Measurements from ENCODE around the gene ZNRF4.

The ZNRF4 gene

GRCh38 chr19:5458420-5458819 is 3.2 kb downstream of the ZNRF4 start:
- Histone ChIP-seq H3K27me3 (ENCODE audit: low read depth, low read length) (no peaks in the 10 kb centered on the region), H3K4me3 (ENCODE audit: low read depth in 1 of 2, low read length in 2 of 2) (no peak overlapping the region), H3K36me3 (ENCODE audit: control insufficient read depth in 1 of 2, insufficient read depth in 2 of 2, low read length in 2 of 2) (no peaks in the 10 kb centered on the region), H3K27ac (ENCODE audit: low read length) (no peak overlapping the region), H3K4me1 (ENCODE audit: control insufficient read depth in 1 of 2, insufficient read depth in 2 of 2, low read length in 2 of 2) (no peaks in the 10 kb centered on the region), H3K9me3 (ENCODE audit: control insufficient read depth in 1 of 2, low read length in 2 of 2) (peaks cover 0 to 4% of the 10 kb centered on the region in 2 donors)

GRCh38 chr19:5459360-5459759 is 4.1 kb downstream of the ZNRF4 start:
- Histone ChIP-seq H3K27ac (ENCODE audit: low read length) (no peak overlapping the region), H3K27me3 (ENCODE audit: low read depth, low read length) (no peaks in the 10 kb centered on the region), H3K4me1 (ENCODE audit: control insufficient read depth in 1 of 2, insufficient read depth in 2 of 2, low read length in 2 of 2) (no peaks in the 10 kb centered on the region), H3K9me3 (ENCODE audit: control insufficient read depth in 1 of 2, low read length in 2 of 2) (peaks cover 0 to 4% of the 10 kb centered on the region in 2 donors), H3K36me3 (ENCODE audit: control insufficient read depth in 1 of 2, insufficient read depth in 2 of 2, low read length in 2 of 2) (no peaks in the 10 kb centered on the region), H3K4me3 (ENCODE audit: low read depth in 1 of 2, low read length in 2 of 2) (no peak overlapping the region)

GRCh38 chr19:5460748-5461147 is 5.5 kb downstream of the ZNRF4 start:
- no peaks in the 10 kb centered on the region for H3K36me3 ChIP-seq (ENCODE audit: control insufficient read depth in 1 of 2, insufficient read depth in 2 of 2, low read length in 2 of 2)
- H3K9me3 ChIP-seq (ENCODE audit: control insufficient read depth in 1 of 2, low read length in 2 of 2) = peaks cover 0 to 4% of the 10 kb centered on the region in 2 donors
- H3K4me1 ChIP-seq (ENCODE audit: control insufficient read depth in 1 of 2, insufficient read depth in 2 of 2, low read length in 2 of 2) = no peaks in the 10 kb centered on the region
- H3K4me3 ChIP-seq (ENCODE audit: low read depth in 1 of 2, low read length in 2 of 2) = no peak overlapping the region
- H3K27ac ChIP-seq (ENCODE audit: low read length) = no peak overlapping the region
- H3K27me3 ChIP-seq (ENCODE audit: low read depth, low read length) = no peaks in the 10 kb centered on the region

GRCh38 chr19:5463959-5464358 is 8.7 kb downstream of the ZNRF4 start:
- peaks cover 0 to 4% of the 10 kb centered on the region in 2 donors for H3K9me3 ChIP-seq (ENCODE audit: control insufficient read depth in 1 of 2, low read length in 2 of 2)
- H3K4me1 ChIP-seq (ENCODE audit: control insufficient read depth in 1 of 2, insufficient read depth in 2 of 2, low read length in 2 of 2) = peaks cover 0 to 5% of the 10 kb centered on the region in 2 donors
- no peak overlapping the region for H3K27ac ChIP-seq (ENCODE audit: low read length)
- no peak overlapping the region for H3K4me3 ChIP-seq (ENCODE audit: low read depth in 1 of 2, low read length in 2 of 2)
- H3K27me3 ChIP-seq (ENCODE audit: low read depth, low read length) = no peaks in the 10 kb centered on the region
- no peaks in the 10 kb centered on the region for H3K36me3 ChIP-seq (ENCODE audit: control insufficient read depth in 1 of 2, insufficient read depth in 2 of 2, low read length in 2 of 2)

- Histone ChIP-seq H3K4me1 (ENCODE audit: control insufficient read depth in 1 of 2, insufficient read depth in 2 of 2, low read length in 2 of 2) (peaks cover 0 to 5% of the 10 kb centered on the region in 2 donors), H3K9me3 (ENCODE audit: control insufficient read depth in 1 of 2, low read length in 2 of 2) (peaks cover 0 to 4% of the 10 kb centered on the region in 2 donors), H3K27me3 (ENCODE audit: low read depth, low read length) (no peaks in the 10 kb centered on the region), H3K36me3 (ENCODE audit: control insufficient read depth in 1 of 2, insufficient read depth in 2 of 2, low read length in 2 of 2) (no peaks in the 10 kb centered on the region), H3K27ac (ENCODE audit: low read length) (no peak overlapping the region), H3K4me3 (ENCODE audit: low read depth in 1 of 2, low read length in 2 of 2) (no peak overlapping the region)
Observed at GRCh38 chr19:5466072-5466471, 10.9 kb downstream of the ZNRF4 start.

- Histone ChIP-seq H3K4me1 (ENCODE audit: control insufficient read depth in 1 of 2, insufficient read depth in 2 of 2, low read length in 2 of 2) (peaks cover 0 to 5% of the 10 kb centered on the region in 2 donors), H3K4me3 (ENCODE audit: low read depth in 1 of 2, low read length in 2 of 2) (no peak overlapping the region), H3K36me3 (ENCODE audit: control insufficient read depth in 1 of 2, insufficient read depth in 2 of 2, low read length in 2 of 2) (no peaks in the 10 kb centered on the region), H3K9me3 (ENCODE audit: control insufficient read depth in 1 of 2, low read length in 2 of 2) (peaks cover 0 to 4% of the 10 kb centered on the region in 2 donors), H3K27me3 (ENCODE audit: low read depth, low read length) (no peaks in the 10 kb centered on the region), H3K27ac (ENCODE audit: low read length) (no peak overlapping the region)
Observed at GRCh38 chr19:5466814-5467291, 11.6 kb downstream of the ZNRF4 start.

- peaks cover 0 to 5% of the 10 kb centered on the region in 2 donors for H3K4me1 ChIP-seq (ENCODE audit: control insufficient read depth in 1 of 2, insufficient read depth in 2 of 2, low read length in 2 of 2)
- H3K27ac ChIP-seq (ENCODE audit: low read length) = no peak overlapping the region
- no peaks in the 10 kb centered on the region for H3K9me3 ChIP-seq (ENCODE audit: control insufficient read depth in 1 of 2, low read length in 2 of 2)
- no peaks in the 10 kb centered on the region for H3K36me3 ChIP-seq (ENCODE audit: control insufficient read depth in 1 of 2, insufficient read depth in 2 of 2, low read length in 2 of 2)
- H3K4me3 ChIP-seq (ENCODE audit: low read depth in 1 of 2, low read length in 2 of 2) = no peak overlapping the region
- no peaks in the 10 kb centered on the region for H3K27me3 ChIP-seq (ENCODE audit: low read depth, low read length)
Observed at GRCh38 chr19:5470264-5470671, 15.1 kb downstream of the ZNRF4 start.

- H3K27me3 ChIP-seq (ENCODE audit: low read depth, low read length) = no peaks in the 10 kb centered on the region
- H3K9me3 ChIP-seq (ENCODE audit: control insufficient read depth in 1 of 2, low read length in 2 of 2) = no peaks in the 10 kb centered on the region
- no peak overlapping the region for H3K4me3 ChIP-seq (ENCODE audit: low read depth in 1 of 2, low read length in 2 of 2)
- H3K4me1 ChIP-seq (ENCODE audit: control insufficient read depth in 1 of 2, insufficient read depth in 2 of 2, low read length in 2 of 2) = peaks cover 0 to 2% of the 10 kb centered on the region in 2 donors
- H3K27ac ChIP-seq (ENCODE audit: low read length) = no peak overlapping the region
- H3K36me3 ChIP-seq (ENCODE audit: control insufficient read depth in 1 of 2, insufficient read depth in 2 of 2, low read length in 2 of 2) = no peaks in the 10 kb centered on the region
Observed at GRCh38 chr19:5472286-5472685, 17.1 kb downstream of the ZNRF4 start.

- H3K27me3 ChIP-seq (ENCODE audit: low read depth, low read length) = peaks cover 4% of the 10 kb centered on the region
- no peaks in the 10 kb centered on the region for H3K4me1 ChIP-seq (ENCODE audit: control insufficient read depth in 1 of 2, insufficient read depth in 2 of 2, low read length in 2 of 2)
- H3K27ac ChIP-seq (ENCODE audit: low read length) = no peak overlapping the region
- no peaks in the 10 kb centered on the region for H3K9me3 ChIP-seq (ENCODE audit: control insufficient read depth in 1 of 2, low read length in 2 of 2)
- no peak overlapping the region for H3K4me3 ChIP-seq (ENCODE audit: low read depth in 1 of 2, low read length in 2 of 2)
- H3K36me3 ChIP-seq (ENCODE audit: control insufficient read depth in 1 of 2, insufficient read depth in 2 of 2, low read length in 2 of 2) = no peaks in the 10 kb centered on the region
Observed at GRCh38 chr19:5473646-5474045, 18.4 kb downstream of the ZNRF4 start.

- H3K36me3 ChIP-seq (ENCODE audit: control insufficient read depth in 1 of 2, insufficient read depth in 2 of 2, low read length in 2 of 2) = no peaks in the 10 kb centered on the region
- no peaks in the 10 kb centered on the region for H3K4me1 ChIP-seq (ENCODE audit: control insufficient read depth in 1 of 2, insufficient read depth in 2 of 2, low read length in 2 of 2)
- H3K4me3 ChIP-seq (ENCODE audit: low read depth in 1 of 2, low read length in 2 of 2) = no peak overlapping the region
- H3K9me3 ChIP-seq (ENCODE audit: control insufficient read depth in 1 of 2, low read length in 2 of 2) = peaks cover 9 to 11% of the 10 kb centered on the region in 2 donors
- H3K27ac ChIP-seq (ENCODE audit: low read length) = no peak overlapping the region
- peaks cover 10% of the 10 kb centered on the region for H3K27me3 ChIP-seq (ENCODE audit: low read depth, low read length)
Observed at GRCh38 chr19:5477451-5478215, 22.4 kb downstream of the ZNRF4 start.

- no peak overlapping the region for H3K27ac ChIP-seq (ENCODE audit: low read length)
- no peaks in the 10 kb centered on the region for H3K36me3 ChIP-seq (ENCODE audit: control insufficient read depth in 1 of 2, insufficient read depth in 2 of 2, low read length in 2 of 2)
- peaks cover 10% of the 10 kb centered on the region for H3K27me3 ChIP-seq (ENCODE audit: low read depth, low read length)
- H3K4me3 ChIP-seq (ENCODE audit: low read depth in 1 of 2, low read length in 2 of 2) = no peak overlapping the region
- H3K9me3 ChIP-seq (ENCODE audit: control insufficient read depth in 1 of 2, low read length in 2 of 2) = peaks cover 9 to 14% of the 10 kb centered on the region in 2 donors
- no peaks in the 10 kb centered on the region for H3K4me1 ChIP-seq (ENCODE audit: control insufficient read depth in 1 of 2, insufficient read depth in 2 of 2, low read length in 2 of 2)
Observed at GRCh38 chr19:5478241-5478924, 23.2 kb downstream of the ZNRF4 start.

Data from muscle layer of duodenum (tissue), 2 donors.